CD14-positive monocyte (primary cell): ENCODE measurements around the gene DHRS7B. TPM values are rescaled to one million over a fixed set of nuclear protein-coding genes. Genes with fewer than 3 reads are reported as not detected.
A peak's percentile ranks its signal among the peaks of the same experiment; 100 is the strongest.
"Not testable (repeated sequence)": the region's sequence is repeated elsewhere in the genome, so short reads cannot be mapped to it uniquely, and the experiment has no call there.

ENCODE experiments used
- DNase-seq, 3 donors: peaks; one replicate each; pipeline ENCODE4 v3.0.0-alpha.2; 2011 to 2022
- H2AFZ ChIP-seq: 2 replicates; pipeline ENCODE4 v1.6.0; 2012; ENCODE audit warnings: mild to moderate bottlenecking, low read depth, low read length, inconsistent platforms; ENCODE audit not compliant: insufficient read depth, poor library complexity, severe bottlenecking
- H3K27ac ChIP-seq, 2 donors: 1 replicate in 1 of 2; 2 replicates in 1 of 2; pipeline ENCODE4 v1.5.1; 2012 to 2013; ENCODE audit warnings: low read length in 2 of 2, control low read depth in 1 of 2, inconsistent platforms in 1 of 2, low read depth in 1 of 2, mild to moderate bottlenecking in 1 of 2
- H3K27me3 ChIP-seq, 2 donors: one replicate each; pipeline versions ENCODE4 v1.6.0 to v1.6.1; 2011 to 2013; ENCODE audit warnings: low read length in 2 of 2; ENCODE audit not compliant: control insufficient read depth in 2 of 2, insufficient read depth in 2 of 2
- H3K36me3 ChIP-seq, 2 donors: replicated peaks in 1 of 2; 1 replicate in 1 of 2; 2 replicates in 1 of 2; pipeline versions ENCODE4 v1.5.1 to v1.6.1; 2012 to 2013; ENCODE audit warnings: low read length in 2 of 2, control low read depth in 1 of 2, inconsistent platforms in 1 of 2, mild to moderate bottlenecking in 1 of 2; ENCODE audit not compliant: insufficient read depth in 2 of 2, control insufficient read depth in 1 of 2
- H3K4me1 ChIP-seq, 2 donors: 1 replicate in 1 of 2; 2 replicates in 1 of 2; pipeline versions ENCODE4 v1.5.1 to v1.6.1; 2012 to 2013; ENCODE audit warnings: low read length in 2 of 2, control low read depth in 1 of 2, inconsistent platforms in 1 of 2, mild to moderate bottlenecking in 1 of 2, moderate library complexity in 1 of 2; ENCODE audit not compliant: insufficient read depth in 2 of 2, control insufficient read depth in 1 of 2
- H3K4me2 ChIP-seq: replicated peaks from 2 replicates; pipeline ENCODE3; 2012; ENCODE audit warnings: low read length, moderate library complexity, mild to moderate bottlenecking; ENCODE audit not compliant: poor library complexity, severe bottlenecking; ENCODE audit errors: extremely low read depth
- H3K4me3 ChIP-seq, 3 experiments: fragments of 200-600 bp in 1 of 3; sonication (generic) in 1 of 3; replicated peaks in 1 of 3; 1 replicate in 2 of 3; 2 replicates in 1 of 3; pipeline ENCODE4 v1.5.1; 2011 to 2013; ENCODE audit warnings: low read length in 3 of 3, mild to moderate bottlenecking in 3 of 3, control low read depth in 2 of 3, low read depth in 2 of 3, inconsistent platforms in 1 of 3, moderate library complexity in 1 of 3
- H3K79me2 ChIP-seq: 2 replicates; pipeline ENCODE4 v1.6.0; 2012; ENCODE audit warnings: mild to moderate bottlenecking, control low read depth, inconsistent platforms, low read length, moderate library complexity; ENCODE audit not compliant: insufficient read depth
- H3K9ac ChIP-seq: 2 replicates; pipeline ENCODE4 v1.6.0; 2017; ENCODE audit warnings: low read length, mild to moderate bottlenecking; ENCODE audit not compliant: insufficient read depth, poor library complexity, severe bottlenecking
- H3K9me3 ChIP-seq, 2 donors: replicated peaks in 1 of 2; 1 replicate in 1 of 2; 2 replicates in 1 of 2; pipeline versions ENCODE4 v1.5.1 to v1.6.1; 2012 to 2013; ENCODE audit warnings: low read length in 2 of 2, control low read depth in 1 of 2; ENCODE audit not compliant: control insufficient read depth in 1 of 2, insufficient read depth in 1 of 2
- H4K20me1 ChIP-seq: 2 replicates; pipeline ENCODE4 v1.6.0; 2012; ENCODE audit warnings: mild to moderate bottlenecking, low read length, control low read depth, moderate library complexity; ENCODE audit not compliant: insufficient read depth
- H3K27ac Mint-ChIP-seq, 7 donors: one replicate each; pipeline ENCODE4 v1.8.0; 2020; ENCODE audit warnings: mild to moderate bottlenecking in 7 of 7, mixed read lengths in 7 of 7, moderate library complexity in 6 of 7, inconsistent platforms in 2 of 7
- H3K27me3 Mint-ChIP-seq, 3 donors: one replicate each; pipeline ENCODE4 v1.8.0; 2021 to 2022; ENCODE audit warnings: low read depth in 3 of 3, mild to moderate bottlenecking in 3 of 3, mixed read lengths in 3 of 3, moderate library complexity in 3 of 3, inconsistent platforms in 1 of 3
- H3K36me3 Mint-ChIP-seq, 2 donors: one replicate each; pipeline ENCODE4 v1.8.0; 2020; ENCODE audit warnings: mixed read lengths in 2 of 2, inconsistent platforms in 1 of 2, mild to moderate bottlenecking in 1 of 2
- H3K4me1 Mint-ChIP-seq: one replicate; pipeline ENCODE4 v1.8.0; 2020; ENCODE audit warnings: mild to moderate bottlenecking, mixed read lengths
- H3K4me3 Mint-ChIP-seq, 2 donors: one replicate each; pipeline ENCODE4 v1.8.0; 2020; ENCODE audit warnings: mild to moderate bottlenecking in 2 of 2, mixed read lengths in 2 of 2, moderate library complexity in 1 of 2
- H3K9me3 Mint-ChIP-seq, 7 donors: one replicate each; pipeline ENCODE4 v1.8.0; 2020 to 2022; ENCODE audit warnings: mixed read lengths in 7 of 7, mild to moderate bottlenecking in 6 of 7, moderate library complexity in 6 of 7, inconsistent platforms in 2 of 7
- CTCF ChIP-seq: fragments of 200-600 bp; IDR thresholded peaks from one replicate; pipeline ENCODE4 v1.8.0; 2022; ENCODE audit warnings: antibody characterized with exemption, mild to moderate bottlenecking
- WGBS: methylation state at CpG from one replicate; pipeline ENCODE4 v1.1.5; 2013; ENCODE audit warnings: missing lambda C conversion rate; ENCODE audit not compliant: insufficient coverage; 5-methylcytosine and 5-hydroxymethylcytosine counted together
- intact Hi-C, 2 donors: fragments of 100-400 bp; cut with micrococcal nuclease; formaldehyde crosslinking; loops; one replicate each; pipeline versions ENCODE4 v1.15.0 to v1.15.1; 2023
- polyA plus RNA-seq, 3 donors: library from polyadenylated mRNA; depleted of rRNA in 1 of 3; unstranded in 2 of 3; stranded (reverse) in 1 of 3; fragments of 300-500 nt in 2 of 3; fragments of >200 nt in 1 of 3; fragmentation: Illumina TruSeq in 2 of 3; gene quantifications; 1 replicate in 2 of 3; 2 replicates in 1 of 3; pipeline ENCODE4 v1.2.3, GENCODE V29; 2012 to 2021

DHRS7B gene
- polyA plus RNA-seq, 3 donors: 23.2 to 37.8 (median 33.9) TPM

- no peak for TF ChIP-seq CTCF
- H3K9ac ChIP-seq: no peak overlapping the region
These were observed 63.3 kb downstream of the DHRS7B start for GRCh38 chr17:21190078-21190477.

GRCh38 chr17:21191698-21192097 lies 64.9 kb downstream of the DHRS7B start:
- H3K9me3 ChIP-seq: no peaks in the 10 kb centered on the region
- peak overlapping the region; percentile 46 for H2AFZ ChIP-seq
- Mint-ChIP-seq H3K27me3 (no peaks in the 10 kb centered on the region), H3K4me1 (peaks cover 24% of the 10 kb centered on the region), H3K36me3 (peaks cover 49 to 79% of the 10 kb centered on the region in 2 donors), H3K4me3 (no peak overlapping the region), H3K9me3 (peaks cover 0 to 3% (median 0%) of the 10 kb centered on the region in 7 donors), H3K27ac (peak overlapping the region; percentile 28 to 88 (median 80))
- H3K79me2 ChIP-seq: no peaks in the 10 kb centered on the region
- 69% methylated on average over 2 of the region's 2 CpGs for WGBS
- no peak overlapping the region for H3K9ac ChIP-seq
- TF ChIP-seq CTCF: no peak
- H3K27me3 ChIP-seq: no peaks in the 10 kb centered on the region
- H4K20me1 ChIP-seq: peaks cover 20% of the 10 kb centered on the region
- intact Hi-C loops: no loop called here
- no peak for DNase-seq
- peaks cover 13 to 14% of the 10 kb centered on the region in 2 donors for H3K4me1 ChIP-seq
- no peak overlapping the region for H3K4me2 ChIP-seq
- peaks cover 32 to 69% of the 10 kb centered on the region in 2 donors for H3K36me3 ChIP-seq
- peak overlapping the region; percentile 7 to 62 for H3K27ac ChIP-seq
- no peak overlapping the region for H3K4me3 ChIP-seq

More at GRCh38 chr17:21190078-21190477, 63.3 kb downstream of the DHRS7B start:
- intact Hi-C loops: no loop called here
- Mint-ChIP-seq H3K9me3 (peaks cover 0 to 3% (median 0%) of the 10 kb centered on the region in 7 donors), H3K4me3 (no peak overlapping the region), H3K27ac (peak overlapping the region in 3 of 7 donors; percentile 11 to 78 (median 58)), H3K4me1 (peaks cover 31% of the 10 kb centered on the region), H3K27me3 (no peaks in the 10 kb centered on the region), H3K36me3 (peaks cover 47 to 76% of the 10 kb centered on the region in 2 donors)
- peaks cover 35 to 63% of the 10 kb centered on the region in 2 donors for H3K36me3 ChIP-seq
- H2AFZ ChIP-seq: no peak overlapping the region
- peak overlapping the region; percentile 1 to 62 for H3K27ac ChIP-seq
- no peaks in the 10 kb centered on the region for H3K27me3 ChIP-seq
- H3K4me3 ChIP-seq: no peak overlapping the region
- peaks cover 7% of the 10 kb centered on the region for H4K20me1 ChIP-seq
- no peak for DNase-seq
- no peaks in the 10 kb centered on the region for H3K79me2 ChIP-seq
- H3K9me3 ChIP-seq: no peaks in the 10 kb centered on the region
- peaks cover 22% of the 10 kb centered on the region in 2 donors for H3K4me1 ChIP-seq
- 97% methylated on average over 6 of the region's 6 CpGs for WGBS
- no peak overlapping the region for H3K4me2 ChIP-seq

- H3K27ac Mint-ChIP-seq: peak overlapping the region in 6 of 7 donors; percentile 31 to 82 (median 48)
- H3K9ac ChIP-seq, H3K4me2 ChIP-seq, H3K9me3 Mint-ChIP-seq, H3K27me3 Mint-ChIP-seq, H3K27me3 ChIP-seq, H3K9me3 ChIP-seq, intact Hi-C loops, H3K79me2 ChIP-seq, H3K4me3 Mint-ChIP-seq, DNase-seq, H3K4me3 ChIP-seq, H2AFZ ChIP-seq: not testable (repeated sequence)
- peaks cover 27% of the 10 kb centered on the region for H4K20me1 ChIP-seq
- WGBS: 100% methylated on average over 7 of the region's 7 CpGs
- H3K36me3 ChIP-seq: peaks cover 38 to 76% of the 10 kb centered on the region in 2 donors
- H3K27ac ChIP-seq: peak overlapping the region; percentile 7 to 30
- peaks cover 23% of the 10 kb centered on the region for H3K4me1 Mint-ChIP-seq
- peaks cover 11 to 12% of the 10 kb centered on the region in 2 donors for H3K4me1 ChIP-seq
- peaks cover 55 to 81% of the 10 kb centered on the region in 2 donors for H3K36me3 Mint-ChIP-seq
These were observed 65.7 kb downstream of the DHRS7B start for GRCh38 chr17:21192414-21192813.
